Measurements from ENCODE around the gene BAZ2A.

BAZ2A gene

GRCh38 chr12:56600753-56601152 lies 29.4 kb downstream of the BAZ2A start:
- no peak for DNase-seq (ENCODE audit: low spot score)
- H3K27ac ChIP-seq = peak overlapping the region; percentile 50
- TF ChIP-seq, protein P1, sequence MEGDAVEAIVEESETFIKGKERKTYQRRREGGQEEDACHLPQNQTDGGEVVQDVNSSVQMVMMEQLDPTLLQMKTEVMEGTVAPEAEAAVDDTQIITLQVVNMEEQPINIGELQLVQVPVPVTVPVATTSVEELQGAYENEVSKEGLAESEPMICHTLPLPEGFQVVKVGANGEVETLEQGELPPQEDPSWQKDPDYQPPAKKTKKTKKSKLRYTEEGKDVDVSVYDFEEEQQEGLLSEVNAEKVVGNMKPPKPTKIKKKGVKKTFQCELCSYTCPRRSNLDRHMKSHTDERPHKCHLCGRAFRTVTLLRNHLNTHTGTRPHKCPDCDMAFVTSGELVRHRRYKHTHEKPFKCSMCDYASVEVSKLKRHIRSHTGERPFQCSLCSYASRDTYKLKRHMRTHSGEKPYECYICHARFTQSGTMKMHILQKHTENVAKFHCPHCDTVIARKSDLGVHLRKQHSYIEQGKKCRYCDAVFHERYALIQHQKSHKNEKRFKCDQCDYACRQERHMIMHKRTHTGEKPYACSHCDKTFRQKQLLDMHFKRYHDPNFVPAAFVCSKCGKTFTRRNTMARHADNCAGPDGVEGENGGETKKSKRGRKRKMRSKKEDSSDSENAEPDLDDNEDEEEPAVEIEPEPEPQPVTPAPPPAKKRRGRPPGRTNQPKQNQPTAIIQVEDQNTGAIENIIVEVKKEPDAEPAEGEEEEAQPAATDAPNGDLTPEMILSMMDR (conservative IDR thresholded peaks at IDR 0.05; ENCODE audit: low read depth) = no peak
- POLR2A ChIA-PET (ENCODE audit: low non-redundant PET) = no interaction called here
- CTCF ChIA-PET = interaction anchor here (0.7 kb wide), 1 partner anchor 36 kb away, joined by 5 read pairs; no protein-coding TSS in a partner anchor

DNA sequence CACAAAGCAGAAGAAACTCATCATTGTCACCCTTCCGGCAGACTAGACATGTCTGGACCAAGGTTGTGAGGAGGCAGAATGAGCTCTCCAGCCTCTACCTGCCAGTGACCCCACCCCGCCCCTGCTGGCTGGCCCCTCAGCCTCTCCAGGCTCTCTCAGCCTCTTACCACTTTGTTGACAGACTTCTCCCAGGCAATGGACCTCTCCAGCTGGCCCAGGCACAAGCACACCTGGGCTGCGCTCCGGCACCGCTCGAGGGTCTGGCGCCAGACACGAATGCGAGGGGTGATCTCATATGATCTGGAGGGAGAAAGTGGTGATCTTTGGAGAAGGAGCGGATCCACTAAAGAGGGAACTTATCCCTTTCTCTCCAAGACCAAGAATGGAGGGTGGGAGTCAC lies 30.3 kb downstream of the BAZ2A start:
- ChIA-PET CTCF (no interaction called here), POLR2A (ENCODE audit: low non-redundant PET) (no interaction called here)
- H3K27ac ChIP-seq = peak overlapping the region; percentile 50
- TF ChIP-seq, protein P1 (conservative IDR thresholded peaks at IDR 0.05; ENCODE audit: low read depth) = no peak
- no peak for DNase-seq (ENCODE audit: low spot score)

- CTCF ChIA-PET = no interaction called here
- DNase-seq (ENCODE audit: low spot score) = no peak
- POLR2A ChIA-PET (ENCODE audit: low non-redundant PET) = no interaction called here
- H3K27ac ChIP-seq = peak overlapping the region; percentile 59
- TF ChIP-seq, protein P1 (conservative IDR thresholded peaks at IDR 0.05; ENCODE audit: low read depth) = no peak
These were observed 31.1 kb downstream of the BAZ2A start for GRCh38 chr12:56599041-56599440.

DNA sequence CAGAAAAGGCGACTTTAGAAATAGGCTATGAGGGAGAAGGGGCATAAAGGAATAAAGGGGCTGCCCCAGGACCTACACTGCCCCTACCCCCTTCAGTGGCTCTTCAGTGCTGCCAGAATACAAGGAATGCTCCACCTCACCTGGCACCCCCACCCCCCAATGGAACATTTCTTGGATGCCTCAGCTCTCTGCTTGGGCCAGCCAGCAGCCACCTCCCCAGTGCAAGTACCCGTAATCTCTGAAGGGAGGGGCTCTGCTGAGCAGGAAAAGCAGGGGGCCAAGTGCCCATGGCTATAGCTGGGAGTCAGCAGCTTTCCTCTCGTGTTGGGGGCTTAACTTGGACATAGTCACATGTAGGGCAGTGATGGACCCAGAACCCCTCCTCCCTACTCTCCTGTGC lies 33.3 kb downstream of the BAZ2A start:
- TF ChIP-seq, protein P1 (conservative IDR thresholded peaks at IDR 0.05; ENCODE audit: low read depth) = no peak
- POLR2A ChIA-PET (ENCODE audit: low non-redundant PET) = no interaction called here
- DNase-seq (ENCODE audit: low spot score) = no peak
- H3K27ac ChIP-seq = peak overlapping the region; percentile 59
- CTCF ChIA-PET = interaction anchor here (0.7 kb wide), 1 partner anchor 91 kb away, joined by 3 read pairs; no protein-coding TSS in a partner anchor

DNA sequence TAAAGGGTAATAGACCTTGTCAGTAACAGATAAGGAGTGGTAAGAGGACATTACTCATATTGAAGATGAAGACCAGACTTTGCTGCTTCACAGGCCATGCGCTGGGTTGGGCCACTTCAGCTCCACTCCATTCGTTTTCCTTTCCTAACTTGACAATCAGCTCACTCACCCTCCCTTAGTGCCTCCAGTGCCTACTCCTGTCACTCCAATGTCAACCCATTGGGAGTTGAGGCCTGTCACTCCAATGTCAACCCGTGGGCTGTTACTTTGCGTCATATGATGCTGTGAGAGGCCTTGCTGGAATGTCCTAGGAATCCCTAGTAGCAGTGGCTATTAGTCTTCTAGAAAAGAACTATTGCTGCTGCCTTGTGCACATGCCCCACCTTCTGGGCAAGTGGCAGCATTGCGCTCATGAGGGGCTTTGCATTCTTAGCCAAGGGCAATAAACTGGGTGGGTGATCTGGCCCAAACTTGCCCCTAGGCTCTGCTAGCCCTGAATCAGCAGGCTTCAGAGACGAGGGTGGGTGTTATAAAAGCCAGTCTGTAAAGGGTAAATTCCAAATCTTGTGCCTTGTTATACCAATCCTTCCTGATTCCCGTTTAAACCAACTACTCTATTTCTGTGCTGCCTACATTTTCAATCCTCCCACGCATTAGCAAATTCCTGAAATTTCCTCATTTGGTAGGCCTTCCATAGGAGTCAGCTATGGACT lies 36.1 kb downstream of the BAZ2A start:
- DNase-seq (ENCODE audit: low spot score) = peak; percentile 73
- peak overlapping the region; percentile 62 for H3K27ac ChIP-seq
- ChIA-PET POLR2A (ENCODE audit: low non-redundant PET) (interaction anchor here (0.6 kb wide), 1 partner anchor 677 kb away, joined by 3 read pairs; no protein-coding TSS in a partner anchor), CTCF (interaction anchor here (0.5 to 1.0 kb wide), 8 partner anchors 8 to 324 kb away, joined by 3 to 6 read pairs (median 3); no protein-coding TSS in a partner anchor)
- TF ChIP-seq, protein P1 (conservative IDR thresholded peaks at IDR 0.05; ENCODE audit: low read depth) = peak; percentile 86

- ChIA-PET CTCF (interaction anchor here (0.7 kb wide), 1 partner anchor 78 kb away, joined by 3 read pairs; no protein-coding TSS in a partner anchor), POLR2A (ENCODE audit: low non-redundant PET) (no interaction called here)
- no peak overlapping the region for H3K27ac ChIP-seq
- TF ChIP-seq, protein P1 (conservative IDR thresholded peaks at IDR 0.05; ENCODE audit: low read depth) = no peak
- DNase-seq (ENCODE audit: low spot score) = no peak
These were observed 38.2 kb downstream of the BAZ2A start for GRCh38 chr12:56591961-56592360.

Measured in RWPE1 (cell line).